Liver (tissue), 9 donors: ENCODE data around the gene IRAK1. TPM values are rescaled to one million over a fixed set of nuclear protein-coding genes. Genes with fewer than 3 reads are reported as not detected.
A peak's percentile ranks its signal among the peaks of the same experiment; 100 is the strongest.

Source experiments
- DNase-seq: peaks from one replicate; pipeline ENCODE4 v3.0.0-alpha.2; 2017; ENCODE audit warnings: low spot score
- H3K27ac ChIP-seq, 2 donors: one replicate each; pipeline ENCODE4 v1.7.0; 2013; ENCODE audit warnings: inconsistent platforms in 2 of 2, low read length in 2 of 2, control low read depth in 1 of 2, low read depth in 1 of 2, mild to moderate bottlenecking in 1 of 2
- H3K27me3 ChIP-seq, 4 donors: one replicate each; pipeline versions ENCODE4 v1.6.1 to v1.7.0; 2013; ENCODE audit warnings: low read length in 3 of 4, inconsistent platforms in 1 of 4, mild to moderate bottlenecking in 1 of 4, moderate library complexity in 1 of 4; ENCODE audit not compliant: control insufficient read depth in 4 of 4, insufficient read depth in 4 of 4
- H3K36me3 ChIP-seq, 4 donors: one replicate each; pipeline versions ENCODE4 v1.6.1 to v1.7.0; 2013; ENCODE audit warnings: low read length in 3 of 4, mild to moderate bottlenecking in 3 of 4, low read depth in 1 of 4, moderate library complexity in 1 of 4; ENCODE audit not compliant: control insufficient read depth in 4 of 4, insufficient read depth in 3 of 4
- H3K4me1 ChIP-seq, 4 donors: one replicate each; pipeline versions ENCODE4 v1.6.1 to v1.7.0; 2013; ENCODE audit warnings: low read length in 3 of 4, mild to moderate bottlenecking in 3 of 4, moderate library complexity in 1 of 4; ENCODE audit not compliant: control insufficient read depth in 4 of 4, insufficient read depth in 4 of 4
- H3K4me3 ChIP-seq, 3 donors: one replicate each; pipeline versions ENCODE4 v1.6.1 to v1.7.0; 2013; ENCODE audit warnings: low read length in 3 of 3, control low read depth in 1 of 3, low read depth in 1 of 3, mild to moderate bottlenecking in 1 of 3
- H3K9ac ChIP-seq, 2 donors: one replicate each; pipeline ENCODE4 v1.7.0; 2013; ENCODE audit warnings: low read length in 2 of 2, mild to moderate bottlenecking in 2 of 2, moderate library complexity in 2 of 2, control low read depth in 1 of 2, low read depth in 1 of 2
- H3K9me3 ChIP-seq, 4 donors: one replicate each; pipeline versions ENCODE4 v1.6.1 to v1.7.0; 2013; ENCODE audit warnings: low read length in 3 of 4; ENCODE audit not compliant: control insufficient read depth in 4 of 4
- CTCF ChIP-seq: fragments of 150-350 bp; IDR thresholded peaks from 2 replicates; pipeline ENCODE4 v1.5.1; 2017; ENCODE audit warnings: improper control_type of control experiment, low read depth, low read length; ENCODE audit not compliant: missing input control
- EGR1 ChIP-seq, 2 donors: IDR thresholded peaks; 2 replicates each; pipeline ENCODE4 v1.6.1; 2016 to 2018; ENCODE audit warnings: antibody characterized with exemption in 2 of 2, low read depth in 2 of 2
- FOXA1 ChIP-seq: IDR thresholded peaks from 2 replicates; pipeline ENCODE4 v1.6.1; 2016; ENCODE audit warnings: antibody characterized with exemption
- FOXA2 ChIP-seq: IDR thresholded peaks from 2 replicates; pipeline ENCODE4 v1.6.1; 2016; ENCODE audit warnings: antibody characterized with exemption
- GABPA ChIP-seq, 2 donors: IDR thresholded peaks in 1 of 2; conservative IDR thresholded peaks in 1 of 2; 2 replicates each; pipeline ENCODE4 v1.6.1; 2016; ENCODE audit warnings: antibody characterized with exemption in 2 of 2, mild to moderate bottlenecking in 1 of 2, moderate library complexity in 1 of 2
- HNF4A ChIP-seq, 2 donors: conservative IDR thresholded peaks; 2 replicates each; pipeline ENCODE4 v1.6.1; 2016; ENCODE audit warnings: antibody characterized with exemption in 2 of 2, mild to moderate bottlenecking in 2 of 2
- HNF4G ChIP-seq: IDR thresholded peaks from 2 replicates; pipeline ENCODE4 v1.6.1; 2016; ENCODE audit warnings: antibody characterized with exemption
- JUND ChIP-seq, 2 donors: IDR thresholded peaks; 2 replicates each; pipeline ENCODE4 v1.6.1; 2016; ENCODE audit warnings: antibody characterized with exemption in 2 of 2
- MAX ChIP-seq: IDR thresholded peaks from 2 replicates; pipeline ENCODE4 v1.6.1; 2016; ENCODE audit warnings: antibody characterized with exemption
- NR2F2 ChIP-seq: IDR thresholded peaks from 2 replicates; pipeline ENCODE4 v1.6.1; 2016; ENCODE audit warnings: antibody characterized with exemption
- RAD21 ChIP-seq, 2 donors: IDR thresholded peaks; 2 replicates each; pipeline ENCODE4 v1.6.1; 2016; ENCODE audit warnings: antibody characterized with exemption in 2 of 2, mild to moderate bottlenecking in 2 of 2
- RXRA ChIP-seq, 2 donors: IDR thresholded peaks; 2 replicates each; pipeline ENCODE4 v1.6.1; 2017 to 2018; ENCODE audit warnings: antibody characterized with exemption in 2 of 2, mild to moderate bottlenecking in 1 of 2
- SP1 ChIP-seq: IDR thresholded peaks from 2 replicates; pipeline ENCODE4 v1.6.1; 2018; ENCODE audit warnings: antibody characterized with exemption, mild to moderate bottlenecking
- TAF1 ChIP-seq: conservative IDR thresholded peaks from 2 replicates; pipeline ENCODE4 v1.6.1; 2016; ENCODE audit warnings: antibody characterized with exemption, mild to moderate bottlenecking
- YY1 ChIP-seq: IDR thresholded peaks from 2 replicates; pipeline ENCODE4 v1.6.1; 2016; ENCODE audit warnings: antibody characterized with exemption, mild to moderate bottlenecking
- ZBTB33 ChIP-seq: IDR thresholded peaks from 2 replicates; pipeline ENCODE4 v1.6.1; 2016; ENCODE audit warnings: antibody characterized with exemption
- WGBS: extraction: QIAGEN DNeasy Blood & Tissue Kit; methylation state at CpG from one replicate; pipeline ENCODE4 v1.1.7; 2013; 5-methylcytosine and 5-hydroxymethylcytosine counted together
- polyA plus RNA-seq, 2 donors: library from polyadenylated mRNA; stranded (reverse) in 1 of 2; unstranded in 1 of 2; fragments of 200-250 nt in 1 of 2; fragments of >200 nt in 1 of 2; fragmentation: Nextera tagmentation in 1 of 2; extraction: Ambion mirVana in 1 of 2; gene quantifications; one replicate each; pipeline versions ENCODE4 v1.2.1 to v1.2.3, GENCODE V29; 2013 to 2015
- total RNA-seq, 2 donors: library from RNA; depleted of rRNA; stranded (reverse); fragments of >200 nt; gene quantifications; one replicate each; pipeline ENCODE4 v1.2.3, GENCODE V29; 2014
- TF ChIP-seq, protein P1 (sequence below): IDR thresholded peaks from 2 replicates; pipeline ENCODE4 v1.6.1; 2016; ENCODE audit warnings: antibody characterized with exemption
- TF ChIP-seq, protein P2 (sequence below): IDR thresholded peaks from 2 replicates; pipeline ENCODE4 v1.6.1; 2016; ENCODE audit warnings: antibody characterized with exemption, mild to moderate bottlenecking
- donor health status: healthy.
- donor health status: healthy.
- donor health status: healthy.
- donor health status: healthy.
- donor health status: healthy.

The IRAK1 gene
- total and polyA plus RNA-seq, 4 donors: 17.6 to 55.8 (median 27.4) TPM

DNA sequence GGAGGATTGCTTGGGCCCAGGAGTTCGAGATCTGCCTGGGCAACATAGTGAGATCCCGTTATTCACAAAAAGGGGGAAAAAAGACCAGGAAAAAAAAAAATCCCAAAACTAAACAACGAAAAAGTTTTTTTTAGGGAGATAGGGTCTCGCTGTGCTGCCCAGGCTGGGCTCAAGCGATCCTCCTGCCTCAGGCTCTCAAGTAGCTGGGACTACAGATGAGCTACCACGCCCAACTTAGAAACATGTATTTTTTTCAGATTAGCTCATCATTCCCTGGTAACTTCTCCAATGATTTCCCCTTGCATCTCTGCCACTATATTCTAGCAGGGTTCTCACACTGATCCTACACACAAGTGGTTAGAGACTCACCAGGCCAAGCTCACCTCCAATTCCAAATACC, 24.4 kb upstream of the IRAK1 start:
- TF ChIP-seq RAD21 (IDR thresholded peaks at IDR 0.05) (no peak), FOXA1 (no peak), GABPA (IDR thresholded peaks at IDR 0.05 in 1 of 2, conservative IDR thresholded peaks at IDR 0.05 in 1 of 2) (no peak), MAX (no peak), NR2F2 (no peak)
- DNase-seq: no peak
- no peaks in the 10 kb centered on the region for H3K9me3 ChIP-seq
- no peak overlapping the region for H3K9ac ChIP-seq
- no peaks in the 10 kb centered on the region for H3K36me3 ChIP-seq
- no peaks in the 10 kb centered on the region for H3K27me3 ChIP-seq
- H3K4me1 ChIP-seq: peaks cover 1 to 13% (median 6%) of the 10 kb centered on the region in 4 donors
- H3K4me3 ChIP-seq: no peak overlapping the region
- H3K27ac ChIP-seq: no peak overlapping the region
- WGBS: 97% methylated on average over 6 of the region's 6 CpGs

GRCh38 chrX:154043003-154043763, 23.5 kb upstream of the IRAK1 start:
- no peak overlapping the region for H3K9ac ChIP-seq
- H3K27ac ChIP-seq: peak overlapping the region in 1 of 2 donors; percentile 31
- DNase-seq: no peak
- no peaks in the 10 kb centered on the region for H3K27me3 ChIP-seq
- no peaks in the 10 kb centered on the region for H3K36me3 ChIP-seq
- 71% methylated on average over 5 of the region's 5 CpGs for WGBS
- TF ChIP-seq TAF1: no peak
- peak; percentile 73 for TF ChIP-seq NR2F2
- no peak for TF ChIP-seq YY1
- no peak for TF ChIP-seq EGR1 (IDR thresholded peaks at IDR 0.05; ENCODE audit: low read depth in 2 of 2)
- no peak for TF ChIP-seq RAD21 (IDR thresholded peaks at IDR 0.05)
- peak in 1 of 2 donors; percentile 7 for TF ChIP-seq RXRA (IDR thresholded peaks at IDR 0.05)
- TF ChIP-seq, protein P1, sequence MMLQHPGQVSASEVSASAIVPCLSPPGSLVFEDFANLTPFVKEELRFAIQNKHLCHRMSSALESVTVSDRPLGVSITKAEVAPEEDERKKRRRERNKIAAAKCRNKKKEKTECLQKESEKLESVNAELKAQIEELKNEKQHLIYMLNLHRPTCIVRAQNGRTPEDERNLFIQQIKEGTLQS: no peak
- H3K4me3 ChIP-seq: no peak overlapping the region
- no peaks in the 10 kb centered on the region for H3K9me3 ChIP-seq
- H3K4me1 ChIP-seq: peaks cover 0 to 11% (median 2%) of the 10 kb centered on the region in 4 donors

DNA sequence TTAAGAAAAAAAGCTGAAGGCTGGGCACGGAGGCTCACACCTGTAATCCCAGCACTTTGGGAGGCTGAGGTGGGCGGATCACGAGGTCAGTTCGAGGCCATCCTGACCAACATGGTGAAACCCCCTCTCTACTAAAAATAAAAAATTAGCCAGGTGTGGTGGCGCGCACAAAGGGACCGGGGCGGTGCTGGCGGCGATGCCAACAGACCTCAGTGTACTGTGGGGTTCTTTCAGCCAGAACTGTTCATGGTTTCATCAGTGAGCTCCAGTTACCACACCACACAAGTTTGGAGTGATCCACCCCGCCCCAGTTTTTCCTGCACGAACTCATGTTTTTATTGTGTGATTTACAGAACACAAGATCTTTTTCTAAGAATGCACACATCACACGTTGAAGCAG, 21.2 kb upstream of the IRAK1 start:
- Histone ChIP-seq H3K9ac (no peak overlapping the region), H3K27me3 (peaks cover 0 to 2% (median 0%) of the 10 kb centered on the region in 4 donors), H3K4me1 (peaks cover 0 to 4% (median 2%) of the 10 kb centered on the region in 4 donors), H3K4me3 (no peak overlapping the region), H3K27ac (no peak overlapping the region), H3K9me3 (no peaks in the 10 kb centered on the region), H3K36me3 (no peaks in the 10 kb centered on the region)
- WGBS: 94% methylated on average over 13 of the region's 13 CpGs
- no peak for DNase-seq
- TF ChIP-seq ZBTB33: no peak
- TF ChIP-seq, protein P1: no peak
- TF ChIP-seq RXRA (IDR thresholded peaks at IDR 0.05): no peak
- no peak for TF ChIP-seq FOXA2
- no peak for TF ChIP-seq JUND (IDR thresholded peaks at IDR 0.05)
- TF ChIP-seq, protein P2, sequence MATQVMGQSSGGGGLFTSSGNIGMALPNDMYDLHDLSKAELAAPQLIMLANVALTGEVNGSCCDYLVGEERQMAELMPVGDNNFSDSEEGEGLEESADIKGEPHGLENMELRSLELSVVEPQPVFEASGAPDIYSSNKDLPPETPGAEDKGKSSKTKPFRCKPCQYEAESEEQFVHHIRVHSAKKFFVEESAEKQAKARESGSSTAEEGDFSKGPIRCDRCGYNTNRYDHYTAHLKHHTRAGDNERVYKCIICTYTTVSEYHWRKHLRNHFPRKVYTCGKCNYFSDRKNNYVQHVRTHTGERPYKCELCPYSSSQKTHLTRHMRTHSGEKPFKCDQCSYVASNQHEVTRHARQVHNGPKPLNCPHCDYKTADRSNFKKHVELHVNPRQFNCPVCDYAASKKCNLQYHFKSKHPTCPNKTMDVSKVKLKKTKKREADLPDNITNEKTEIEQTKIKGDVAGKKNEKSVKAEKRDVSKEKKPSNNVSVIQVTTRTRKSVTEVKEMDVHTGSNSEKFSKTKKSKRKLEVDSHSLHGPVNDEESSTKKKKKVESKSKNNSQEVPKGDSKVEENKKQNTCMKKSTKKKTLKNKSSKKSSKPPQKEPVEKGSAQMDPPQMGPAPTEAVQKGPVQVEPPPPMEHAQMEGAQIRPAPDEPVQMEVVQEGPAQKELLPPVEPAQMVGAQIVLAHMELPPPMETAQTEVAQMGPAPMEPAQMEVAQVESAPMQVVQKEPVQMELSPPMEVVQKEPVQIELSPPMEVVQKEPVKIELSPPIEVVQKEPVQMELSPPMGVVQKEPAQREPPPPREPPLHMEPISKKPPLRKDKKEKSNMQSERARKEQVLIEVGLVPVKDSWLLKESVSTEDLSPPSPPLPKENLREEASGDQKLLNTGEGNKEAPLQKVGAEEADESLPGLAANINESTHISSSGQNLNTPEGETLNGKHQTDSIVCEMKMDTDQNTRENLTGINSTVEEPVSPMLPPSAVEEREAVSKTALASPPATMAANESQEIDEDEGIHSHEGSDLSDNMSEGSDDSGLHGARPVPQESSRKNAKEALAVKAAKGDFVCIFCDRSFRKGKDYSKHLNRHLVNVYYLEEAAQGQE: no peak
- no peak for TF ChIP-seq CTCF
- TF ChIP-seq HNF4A (conservative IDR thresholded peaks at IDR 0.05): no peak
- TF ChIP-seq EGR1 (IDR thresholded peaks at IDR 0.05; ENCODE audit: low read depth in 2 of 2): no peak
- TF ChIP-seq YY1: no peak
- TF ChIP-seq SP1: no peak
- no peak for TF ChIP-seq FOXA1
- TF ChIP-seq GABPA (IDR thresholded peaks at IDR 0.05 in 1 of 2, conservative IDR thresholded peaks at IDR 0.05 in 1 of 2): no peak
- no peak for TF ChIP-seq MAX
- TF ChIP-seq HNF4G: no peak
- TF ChIP-seq NR2F2: no peak
- TF ChIP-seq TAF1: no peak
- no peak for TF ChIP-seq RAD21 (IDR thresholded peaks at IDR 0.05)
